Activated T-cell treated with anti-CD3 and anti-CD28 coated beads for 24 hours (primary cell): ENCODE results near the gene TUBB4A.
"Not testable (repeated sequence)": the region's sequence is repeated elsewhere in the genome, so short reads cannot be mapped to it uniquely, and the experiment has no call there.

Experiments
- DNase-seq: peaks from one replicate; pipeline ENCODE4 v3.0.0-alpha.2; 2020; ENCODE audit warnings: low read depth

Gene TUBB4A

DNA sequence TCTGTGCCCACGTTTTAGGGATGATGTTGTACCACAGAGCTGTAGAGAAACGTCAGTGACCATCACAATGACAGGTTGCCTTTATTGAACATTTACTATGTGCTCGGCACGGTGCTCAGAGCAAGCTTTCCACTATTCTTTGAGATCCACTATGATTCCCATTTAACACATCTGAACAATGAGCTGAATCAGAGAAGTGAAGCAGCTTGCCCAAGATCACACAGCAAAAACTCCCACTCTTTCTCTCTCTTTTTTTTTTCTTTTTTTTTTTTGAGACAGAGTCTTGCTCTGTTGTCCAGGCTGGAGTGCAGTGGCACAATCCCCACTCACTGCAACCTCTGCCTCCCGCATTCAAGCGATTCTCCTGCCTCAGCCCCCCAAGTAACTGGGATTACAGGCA, 20.6 kb upstream of the TUBB4A start:
- no peak for DNase-seq

DNA sequence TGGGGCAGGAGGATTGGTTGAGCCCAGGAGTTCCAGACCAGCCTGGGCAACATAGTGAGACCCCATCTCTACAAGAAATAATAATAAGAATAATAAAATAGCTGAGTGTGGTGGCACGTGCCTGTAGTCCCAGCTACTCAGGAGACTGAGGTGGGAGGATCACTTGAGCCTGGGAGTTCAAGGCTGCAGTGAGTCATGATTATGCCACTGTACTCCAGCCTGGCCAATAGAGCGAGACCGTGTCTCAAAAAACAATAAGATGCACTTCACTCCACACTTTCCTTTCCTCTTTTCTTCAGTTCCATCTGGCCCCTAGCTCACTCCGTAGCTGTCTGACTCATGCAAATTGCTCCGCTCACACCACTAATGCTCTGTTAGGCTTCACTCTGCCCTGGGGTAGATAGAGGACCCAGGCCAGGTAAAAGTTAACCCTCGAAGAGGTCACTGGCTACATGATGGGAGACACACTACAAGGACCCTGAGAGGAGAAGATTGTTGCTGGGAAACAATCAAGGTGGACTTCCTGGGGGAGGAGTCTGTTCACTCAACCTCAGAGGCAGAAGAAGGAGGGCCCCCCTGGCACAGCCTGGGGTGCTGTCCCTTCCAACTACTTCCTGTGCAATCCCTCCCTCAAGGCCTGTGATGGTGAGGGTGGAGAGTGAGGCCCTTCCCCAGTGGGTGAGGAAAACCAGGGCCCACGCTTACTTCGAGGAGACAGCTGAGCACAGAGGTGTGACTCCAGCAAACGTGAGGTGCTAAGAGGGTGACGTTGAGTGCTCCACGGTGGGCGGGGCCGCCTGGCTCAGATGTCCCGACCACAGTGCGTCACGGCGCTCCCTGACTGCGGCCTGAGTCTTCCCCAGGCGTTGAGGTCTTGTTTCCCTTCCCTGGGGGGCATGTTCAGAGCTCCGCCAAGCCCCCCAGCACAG, 19.9 kb upstream of the TUBB4A start:
- DNase-seq: no peak

DNA sequence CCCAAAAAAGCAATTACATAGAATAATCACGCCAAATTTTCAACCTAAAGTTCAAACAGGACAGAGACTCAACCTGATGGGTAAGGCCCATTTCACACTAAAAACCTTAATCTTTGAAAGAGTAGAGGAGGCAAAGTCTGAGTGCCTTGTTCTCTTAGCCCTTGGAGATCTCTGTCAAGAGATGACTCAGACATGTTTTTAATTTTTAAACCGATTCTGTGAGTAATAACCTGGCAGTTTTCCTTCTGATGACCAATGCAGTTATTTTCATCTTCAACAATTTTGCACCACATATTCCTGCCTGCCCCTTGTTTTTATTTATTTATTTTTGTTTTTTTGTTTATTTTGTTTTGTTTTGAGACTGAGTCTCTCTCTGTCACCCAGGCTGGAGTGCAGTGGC, 17.2 kb upstream of the TUBB4A start:
- no peak for DNase-seq

DNA sequence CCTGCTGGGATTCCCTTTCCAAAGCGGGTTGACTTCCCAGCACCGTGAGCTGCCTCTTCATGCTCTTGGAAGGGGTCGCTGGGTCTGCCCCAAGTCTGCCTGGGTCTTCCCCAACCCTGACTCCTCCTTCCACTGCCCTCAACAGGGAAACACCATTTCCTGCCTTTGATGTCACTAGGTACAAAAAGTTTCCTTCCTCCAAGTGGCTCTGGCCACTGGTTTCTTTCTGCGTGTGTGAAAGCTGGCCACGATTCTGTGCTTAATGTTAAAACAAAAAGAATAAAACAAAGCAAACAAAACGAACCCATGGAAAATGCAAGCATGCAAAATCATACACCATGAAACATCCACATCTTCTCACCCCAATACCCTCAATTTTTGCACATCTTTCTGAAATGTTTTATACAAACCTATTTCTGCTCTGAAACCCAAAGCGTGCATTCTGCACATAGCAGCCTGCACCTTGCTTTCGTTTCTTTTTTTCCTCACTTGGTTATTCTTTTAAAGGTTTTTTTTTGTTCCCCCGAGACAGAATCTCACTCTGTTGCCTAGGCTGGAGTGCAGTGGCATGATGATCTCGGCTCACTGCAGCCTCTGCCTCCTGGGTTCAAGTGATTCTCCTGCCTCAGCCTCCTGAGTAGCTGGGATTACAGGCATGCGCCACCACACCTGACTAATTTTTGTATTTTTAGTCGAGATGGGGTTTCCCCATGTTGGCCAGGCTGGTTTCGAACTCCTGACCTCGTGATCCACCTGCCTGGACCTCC, 16.2 kb upstream of the TUBB4A start:
- DNase-seq: no peak

DNA sequence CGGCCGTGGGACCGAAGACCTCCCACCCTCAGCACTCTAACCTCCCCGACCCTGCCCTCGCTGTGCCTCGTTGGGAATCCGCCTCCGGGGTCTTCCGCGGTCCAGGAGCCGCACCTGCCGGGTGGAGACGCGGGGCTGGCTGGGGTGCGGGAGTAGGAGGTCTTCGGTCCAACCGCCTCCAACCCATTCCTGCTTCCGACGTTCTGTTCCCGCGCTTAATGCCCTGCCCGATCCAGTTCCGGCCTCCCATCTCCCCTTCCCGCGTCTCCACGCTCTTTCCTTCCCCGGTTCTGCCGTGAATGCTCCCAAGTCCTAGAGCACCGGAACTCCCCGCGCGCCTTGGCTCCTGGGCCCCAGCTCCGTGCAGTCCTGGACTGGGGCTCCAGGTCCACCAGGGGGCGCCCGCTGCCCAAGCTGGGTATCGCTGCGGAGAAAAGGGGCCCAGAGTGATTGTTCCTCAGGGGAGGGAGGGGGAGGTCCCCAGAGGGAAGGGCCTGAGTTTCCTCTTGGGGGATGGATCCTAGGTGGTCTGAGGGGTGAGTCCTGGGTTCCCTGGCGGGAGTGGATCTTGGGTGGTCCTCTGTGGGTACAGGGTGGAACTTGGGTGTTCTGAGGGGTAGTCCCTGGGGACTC, 14.7 kb upstream of the TUBB4A start:
- DNase-seq: peak; percentile 89

DNA sequence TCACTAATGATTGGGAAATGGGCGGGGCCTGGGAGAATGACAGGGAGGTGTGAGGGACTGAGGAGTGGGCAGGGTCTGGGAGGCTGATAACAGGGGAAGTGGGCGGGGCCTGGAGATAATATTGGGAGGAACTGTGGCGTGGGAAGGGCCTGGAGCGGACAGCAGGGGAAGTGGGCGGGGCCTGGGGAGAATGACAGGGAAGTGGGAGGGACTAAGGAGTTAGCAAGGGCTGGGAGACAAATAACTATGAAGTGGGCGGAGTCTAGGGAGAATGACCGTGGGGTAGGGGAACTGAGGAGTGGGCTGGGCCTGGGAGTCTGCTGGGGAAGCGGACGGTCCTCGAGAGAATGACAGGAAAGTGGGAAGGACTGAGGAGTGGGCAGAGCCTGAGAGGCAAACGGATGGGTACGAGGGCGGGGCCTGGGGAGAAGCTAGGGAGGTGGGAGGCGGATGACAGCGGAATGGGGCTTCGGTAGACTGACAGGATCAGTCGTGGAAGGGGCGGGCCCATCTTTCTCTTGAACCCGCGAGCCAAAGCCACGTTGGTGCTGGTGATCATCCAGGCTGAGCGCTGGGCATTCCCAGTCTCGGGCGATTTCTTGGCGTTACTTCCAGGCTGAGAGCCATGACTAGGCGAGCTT, 14.0 kb upstream of the TUBB4A start:
- DNase-seq: peak; percentile 60

DNA sequence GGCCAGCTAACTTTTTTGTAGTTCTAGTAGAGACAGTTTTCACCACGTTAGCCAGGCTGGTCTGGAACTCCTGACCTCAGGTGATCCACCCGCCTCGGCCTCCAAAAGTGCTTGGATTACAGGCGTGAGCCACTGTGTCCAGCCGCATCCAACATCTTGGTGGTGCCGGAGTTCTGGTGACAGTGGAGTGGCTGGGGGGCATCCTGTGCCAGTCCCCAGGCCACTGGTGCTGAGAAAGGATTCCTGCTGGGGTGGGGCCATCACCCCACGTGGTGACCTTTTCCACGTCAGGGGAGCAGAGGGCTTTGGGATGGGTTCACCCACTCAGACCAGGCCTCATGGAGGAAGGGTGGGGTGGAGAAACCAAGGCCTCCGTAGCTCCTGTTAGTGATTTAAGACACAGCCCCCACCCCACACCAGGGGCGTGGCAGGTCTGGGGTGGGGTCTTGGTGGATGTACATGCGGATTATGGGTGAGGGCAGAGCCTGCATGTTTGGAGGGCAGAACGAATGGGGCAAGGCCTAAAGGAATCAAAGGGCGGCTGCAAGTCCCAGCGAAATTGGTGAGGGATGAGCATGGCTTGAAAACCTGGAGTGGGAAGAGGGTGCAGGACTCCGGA, 12.9 kb upstream of the TUBB4A start:
- DNase-seq: no peak

DNA sequence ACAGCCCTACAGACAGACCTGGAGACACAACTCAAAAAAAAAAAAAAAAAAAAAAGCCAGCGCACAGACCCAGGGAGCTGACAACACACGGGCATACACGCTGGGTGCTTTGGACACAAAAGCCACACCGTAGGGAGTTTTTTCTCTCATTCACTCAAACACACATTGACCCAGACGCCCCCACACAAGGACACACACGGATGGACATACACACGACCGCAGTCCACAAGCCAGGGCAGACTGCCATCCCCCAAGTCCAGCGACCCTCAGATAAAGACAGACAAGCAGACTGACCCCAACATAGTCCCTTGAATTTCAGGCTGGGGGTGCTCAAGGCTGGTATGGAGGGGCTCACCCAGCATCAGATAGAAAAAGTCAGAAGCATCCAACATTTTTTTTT, 12.0 kb upstream of the TUBB4A start:
- DNase-seq: no peak

DNA sequence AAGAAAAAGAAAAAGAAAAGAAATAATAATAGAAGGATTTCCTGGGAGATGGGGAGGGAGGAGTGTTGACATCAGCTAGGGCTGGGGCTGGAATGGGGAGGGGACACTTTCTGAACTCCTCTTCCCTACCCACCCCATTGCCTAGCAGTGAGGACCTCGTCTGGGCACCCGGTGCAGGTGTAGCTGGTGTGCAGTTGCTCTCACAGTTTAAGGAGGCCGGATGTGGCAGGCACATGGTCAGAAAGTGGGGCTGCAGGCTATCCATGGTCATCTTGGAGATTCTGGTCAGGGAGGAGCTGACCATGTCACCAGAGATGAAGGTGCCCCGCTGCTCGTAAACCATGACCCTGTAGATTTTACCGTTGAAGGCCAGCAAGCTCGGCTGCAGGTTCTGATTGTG, 8.5 kb upstream of the TUBB4A start:
- no peak for DNase-seq

DNA sequence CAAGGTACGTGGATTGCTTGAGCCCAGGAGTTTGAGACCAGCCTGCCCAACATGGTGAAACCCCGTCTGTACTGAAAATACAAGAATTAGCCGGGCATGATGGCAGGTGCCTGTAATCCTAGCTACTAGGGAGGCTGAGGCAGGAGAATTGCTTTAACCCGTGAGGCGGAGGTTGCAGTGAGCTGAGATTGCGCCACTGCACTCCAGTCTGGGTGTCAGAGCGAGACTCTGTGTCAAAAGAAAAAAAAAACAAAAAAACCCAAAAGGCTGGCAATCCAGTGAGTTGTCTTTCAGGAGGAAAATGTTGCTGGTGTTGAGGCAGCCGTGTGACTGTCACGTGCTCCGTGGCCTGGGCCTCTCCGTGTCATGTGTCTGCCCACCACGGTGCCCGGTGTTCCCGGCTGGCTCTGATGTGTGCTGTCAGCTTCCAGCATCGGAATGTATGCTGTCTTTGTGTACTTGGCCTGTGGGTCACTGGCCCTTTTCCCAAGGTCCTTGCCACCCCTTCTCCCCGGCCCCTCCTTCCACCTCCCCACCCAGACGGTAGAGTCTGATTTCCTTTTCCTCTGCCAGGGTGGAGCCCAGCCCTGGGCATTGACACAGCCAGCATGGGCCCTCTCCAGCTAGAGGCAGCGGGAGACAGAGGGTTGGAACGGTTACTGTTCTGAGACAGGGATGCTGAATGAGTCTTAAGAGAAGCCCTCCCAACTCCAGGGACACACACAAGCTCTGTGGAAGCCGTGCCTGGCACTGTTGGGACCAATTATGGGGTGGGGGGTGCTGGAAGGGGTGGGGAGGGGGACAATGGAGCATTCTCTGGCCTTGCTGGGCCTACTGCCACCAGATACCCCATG, 7.2 kb upstream of the TUBB4A start:
- no peak for DNase-seq

DNA sequence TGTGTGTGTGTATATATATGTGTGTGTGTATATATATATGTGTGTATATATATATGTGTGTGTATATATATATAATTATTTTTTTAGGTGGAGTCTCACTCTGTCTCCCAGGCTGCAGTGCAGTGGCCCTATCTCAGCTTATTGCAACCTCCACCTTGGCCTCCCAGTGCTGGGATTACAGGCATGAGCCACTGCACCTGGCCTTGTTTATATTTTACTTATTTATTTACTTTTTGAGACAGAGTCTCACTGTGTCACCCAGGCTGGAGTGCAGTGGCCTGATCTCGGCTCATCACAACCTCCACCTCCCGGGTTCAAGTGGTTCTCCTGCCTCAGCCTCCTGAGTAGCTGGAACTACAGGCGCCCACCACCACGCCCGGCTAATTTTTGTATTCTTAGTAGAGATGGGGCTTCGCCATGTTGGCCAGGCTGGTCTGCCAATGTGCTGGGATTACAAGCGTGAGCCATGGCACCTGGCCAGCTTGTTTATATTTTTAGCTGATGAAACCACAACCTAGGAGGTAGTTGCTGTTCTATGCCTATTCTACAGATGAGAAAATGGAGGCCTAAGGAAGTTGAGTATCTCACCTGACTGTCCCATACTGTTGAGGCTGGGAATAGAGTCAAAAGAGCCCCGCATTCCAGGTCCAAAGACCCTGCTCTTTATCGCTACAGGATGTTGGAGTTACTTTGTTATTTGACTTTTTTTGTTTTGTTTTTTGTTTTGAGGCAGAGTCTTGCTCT, 6.1 kb upstream of the TUBB4A start:
- not testable (repeated sequence) for DNase-seq

DNA sequence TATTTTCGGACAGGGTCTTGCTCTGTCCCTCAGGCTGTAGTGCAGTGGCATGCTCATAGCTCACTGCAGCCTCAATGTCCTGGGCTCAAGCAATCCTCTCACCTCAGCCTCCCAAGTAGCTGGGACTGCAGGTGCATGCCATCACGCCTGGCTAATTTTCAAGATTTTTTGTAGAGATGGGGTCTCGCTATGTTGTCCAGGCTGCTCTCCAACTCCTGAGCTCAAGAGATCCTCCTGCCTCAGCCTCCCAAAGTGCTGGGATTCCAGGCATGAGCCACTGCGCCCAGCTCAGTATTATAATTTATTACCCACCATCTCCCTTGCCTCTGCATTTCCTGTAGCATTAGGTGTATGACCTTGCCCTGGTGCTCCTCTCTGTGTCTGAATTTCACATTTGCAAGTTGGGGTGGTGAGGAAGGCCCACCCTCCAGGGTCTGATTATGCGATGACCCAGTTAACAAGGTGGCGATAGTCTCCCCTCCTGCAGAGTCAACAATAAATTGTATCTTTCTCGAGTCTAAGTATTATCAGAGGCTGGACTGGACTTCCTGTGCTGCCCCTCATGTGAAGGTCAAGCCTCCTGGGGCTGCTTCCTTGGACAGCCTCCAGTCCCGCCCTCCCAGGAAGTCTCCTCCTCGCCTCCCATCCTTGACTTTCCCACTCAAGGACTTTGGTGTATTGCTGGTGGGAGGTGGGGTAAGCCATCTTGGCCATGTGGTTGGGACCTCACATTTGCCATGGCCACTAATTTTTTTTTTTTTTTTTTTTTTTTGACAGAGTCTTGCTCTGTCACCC, 1.5 kb upstream of the TUBB4A start:
- DNase-seq: no peak

DNA sequence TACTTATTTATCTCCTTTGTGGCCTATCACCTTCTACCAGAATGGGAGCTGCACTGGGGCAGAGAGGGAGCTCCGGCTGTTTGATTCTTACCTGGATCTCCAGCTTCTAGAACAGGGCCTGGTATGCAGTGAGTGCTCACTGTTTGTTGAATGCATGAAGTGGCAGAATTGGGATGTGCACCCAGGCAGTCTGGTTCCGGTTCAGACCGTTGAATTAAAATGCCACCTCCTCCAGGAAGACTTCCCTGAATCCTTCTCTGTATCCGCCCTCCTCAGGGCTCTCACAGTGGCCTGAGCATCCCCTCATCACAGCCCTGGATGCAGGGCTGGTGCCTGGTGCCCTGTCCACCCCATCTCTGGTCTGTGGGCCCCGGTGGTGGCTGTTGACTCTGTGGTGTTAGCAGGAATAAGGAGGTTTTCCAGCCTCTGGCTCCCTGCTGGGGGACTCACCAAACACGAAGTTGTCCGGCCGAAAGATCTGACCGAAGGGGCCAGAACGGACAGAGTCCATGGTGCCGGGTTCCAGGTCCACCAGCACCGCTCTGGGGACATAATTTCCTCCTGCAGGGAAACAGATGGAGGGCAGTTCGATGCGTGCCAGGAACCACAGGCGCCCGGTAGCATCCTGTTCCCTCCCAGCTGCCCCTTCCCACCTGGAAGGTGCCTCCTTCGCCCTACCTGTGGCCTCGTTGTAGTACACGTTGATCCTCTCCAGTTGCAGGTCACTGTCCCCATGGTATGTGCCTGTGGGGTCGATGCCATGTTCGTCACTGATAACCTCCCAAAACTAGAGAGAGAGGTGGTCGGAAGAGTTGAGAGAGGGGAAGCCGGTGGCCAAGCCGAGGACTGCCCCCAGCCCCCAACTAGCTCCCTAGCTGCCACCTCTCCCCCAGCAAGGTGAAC, 1.0 kb downstream of the TUBB4A start:
- no peak for DNase-seq

DNA sequence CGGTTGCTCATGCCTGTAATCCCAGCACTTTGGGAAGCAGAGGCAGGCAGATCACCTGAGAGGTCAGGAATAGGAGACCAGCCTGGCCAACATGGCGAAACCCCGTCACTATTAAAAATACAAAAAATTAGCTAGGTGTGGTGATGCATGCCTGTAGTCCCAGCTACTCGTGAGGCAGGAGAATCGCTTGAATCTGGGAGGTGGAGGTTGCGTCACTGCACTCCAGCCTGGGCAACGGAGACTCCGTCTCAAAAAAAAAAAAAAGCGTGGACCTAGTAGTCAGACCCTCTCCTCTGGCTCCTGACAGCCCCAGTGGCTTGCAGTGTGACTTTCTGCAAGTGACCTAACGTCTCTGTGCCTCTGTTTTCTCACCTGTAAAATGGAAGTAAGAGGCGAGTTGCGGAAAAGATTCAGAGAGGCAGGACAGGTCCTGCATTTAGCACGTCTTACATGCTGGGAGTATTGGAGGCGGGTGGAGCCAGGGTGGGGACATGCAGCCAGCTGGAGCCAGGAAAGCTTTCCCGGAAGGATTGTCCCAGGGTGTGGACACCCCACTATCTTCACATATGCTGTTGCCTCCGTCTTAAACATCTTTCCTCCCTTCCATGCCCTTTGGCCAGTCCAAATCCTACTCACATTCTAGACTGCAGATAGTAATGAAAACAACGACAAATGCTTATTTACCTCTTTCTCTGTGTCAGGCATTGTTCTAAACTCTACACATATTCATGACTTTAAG, 2.9 kb downstream of the TUBB4A start:
- DNase-seq: no peak

DNA sequence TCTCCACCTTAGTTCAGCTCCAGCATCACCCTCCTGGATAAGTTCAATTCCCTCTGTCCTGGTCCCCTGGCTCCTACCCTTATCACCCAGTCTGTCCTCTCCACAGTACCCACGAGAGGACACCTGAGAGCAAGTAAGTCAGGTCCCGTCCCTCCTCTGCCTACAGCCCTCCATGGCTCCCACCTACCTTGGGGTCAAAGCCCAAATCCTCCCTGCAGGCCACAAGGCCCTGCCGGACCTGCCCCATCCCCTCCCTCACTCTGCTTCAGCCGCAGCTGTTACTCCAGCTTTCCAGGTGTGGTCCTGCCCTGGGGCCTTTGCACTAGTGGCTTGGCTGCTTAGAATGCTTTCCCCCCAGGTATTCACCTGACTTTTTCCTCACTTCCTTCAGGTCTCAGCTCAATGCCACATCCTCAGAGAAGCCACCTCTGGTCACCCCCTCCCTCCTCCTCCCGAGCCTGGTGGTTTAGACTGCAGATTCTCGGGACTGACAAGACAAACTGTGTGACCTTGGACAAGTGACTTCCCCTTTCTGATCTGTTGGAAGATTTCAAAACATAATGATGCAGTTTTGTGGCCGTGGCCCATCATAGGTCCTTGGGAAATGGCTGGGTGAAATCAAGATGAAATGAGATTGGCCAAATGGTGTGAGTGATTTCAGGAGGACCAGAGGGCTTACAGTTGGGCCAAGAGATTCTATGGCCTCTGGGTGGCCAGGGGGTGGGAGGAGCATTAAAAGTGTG, 3.6 kb downstream of the TUBB4A start:
- DNase-seq: no peak

DNA sequence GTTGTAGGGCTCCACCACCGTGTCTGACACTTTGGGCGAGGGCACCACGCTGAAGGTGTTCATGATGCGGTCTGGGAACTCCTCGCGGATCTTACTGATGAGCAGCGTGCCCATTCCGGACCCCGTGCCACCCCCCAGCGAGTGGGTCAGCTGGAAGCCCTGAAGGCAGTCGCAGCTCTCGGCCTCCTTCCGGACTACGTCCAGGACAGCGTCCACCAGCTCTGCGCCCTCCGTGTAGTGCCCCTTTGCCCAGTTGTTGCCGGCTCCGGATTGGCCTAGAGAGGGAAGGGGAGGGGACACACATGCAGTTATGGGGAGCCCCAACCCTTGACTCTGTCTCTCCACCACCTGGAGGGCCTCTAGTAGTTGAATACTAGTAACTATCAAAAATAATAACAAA, 6.2 kb downstream of the TUBB4A start:
- DNase-seq: no peak
